HG03469 (cell line): Measurements from ENCODE around the gene C17orf100.

Experiments
- ATAC-seq: cut with Tn5 transposase; IDR thresholded peaks from one replicate; pipeline ENCODE4 v1.9.1; 2021; ENCODE audit warnings: mild to moderate bottlenecking, moderate library complexity, moderate number of reproducible peaks; ENCODE audit not compliant: unreplicated experiment

The C17orf100 gene

GRCh38 chr17:6668219-6668618 is 16.7 kb downstream of the C17orf100 start:
- no peak for ATAC-seq

GRCh38 chr17:6668727-6669425 is 17.3 kb downstream of the C17orf100 start:
- ATAC-seq, result no peak

DNA sequence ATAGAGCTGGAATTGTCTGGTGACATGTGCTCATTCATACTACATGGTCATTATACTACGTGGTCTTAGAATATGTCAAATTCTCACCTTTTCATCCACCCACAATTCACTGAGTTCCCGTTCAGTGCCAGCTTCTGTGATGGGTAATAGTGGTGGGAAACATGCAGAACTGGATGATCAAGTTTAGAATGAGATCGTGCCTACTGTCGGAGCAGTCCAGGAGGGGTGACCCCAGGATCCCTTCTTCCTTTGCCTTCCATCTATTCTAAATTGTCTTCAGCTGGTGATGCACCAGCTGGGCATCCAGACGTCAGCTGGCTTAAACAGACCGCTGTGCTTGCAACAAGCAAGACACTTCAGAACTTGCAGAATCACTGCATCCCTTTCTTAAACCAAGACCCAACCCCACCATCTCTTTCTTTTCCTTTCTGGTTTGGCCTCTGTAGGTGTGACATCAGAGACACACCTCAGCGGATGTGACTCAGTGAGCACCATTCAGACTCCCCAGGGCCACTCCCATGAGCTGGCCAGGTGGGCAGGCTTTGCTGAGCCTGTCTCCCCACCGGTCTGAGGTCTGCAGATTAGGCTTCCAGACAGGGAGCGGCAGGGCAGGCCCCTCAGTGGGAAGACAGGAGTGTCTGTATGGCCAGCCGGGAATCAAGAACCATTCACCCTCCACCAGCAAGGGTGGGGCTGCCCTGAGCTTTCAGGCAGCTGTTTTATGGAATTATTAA is 18.1 kb downstream of the C17orf100 start:
- no peak for ATAC-seq

GRCh38 chr17:6670571-6670970 is 19.0 kb downstream of the C17orf100 start:
- no peak for ATAC-seq

GRCh38 chr17:6670999-6671398 is 19.4 kb downstream of the C17orf100 start:
- no peak for ATAC-seq

- ATAC-seq, result no peak
Measured at GRCh38 chr17:6671431-6671830, 19.9 kb downstream of the C17orf100 start.

DNA sequence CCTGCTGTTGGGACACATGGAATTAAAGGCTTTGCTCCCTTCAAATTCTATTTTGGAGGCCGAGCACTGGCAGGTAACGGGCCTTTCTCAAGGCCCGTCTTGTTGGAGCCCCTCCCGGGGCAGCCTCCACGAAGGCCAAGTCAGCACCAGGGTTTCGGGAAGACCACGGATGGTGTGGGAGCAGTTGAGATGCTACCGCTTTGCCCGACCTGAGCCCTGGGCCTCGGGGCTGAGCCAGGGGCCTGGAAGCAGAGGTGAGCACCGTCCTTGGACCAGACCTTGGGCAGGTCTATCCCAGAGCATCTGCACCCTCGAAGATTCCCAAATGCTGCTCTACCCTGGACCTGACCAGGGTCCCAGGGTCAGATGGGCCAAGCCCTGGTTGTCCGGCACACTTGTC is 23.0 kb downstream of the C17orf100 start:
- ATAC-seq, result no peak

GRCh38 chr17:6675201-6675825 is 23.8 kb downstream of the C17orf100 start:
- no peak for ATAC-seq

DNA sequence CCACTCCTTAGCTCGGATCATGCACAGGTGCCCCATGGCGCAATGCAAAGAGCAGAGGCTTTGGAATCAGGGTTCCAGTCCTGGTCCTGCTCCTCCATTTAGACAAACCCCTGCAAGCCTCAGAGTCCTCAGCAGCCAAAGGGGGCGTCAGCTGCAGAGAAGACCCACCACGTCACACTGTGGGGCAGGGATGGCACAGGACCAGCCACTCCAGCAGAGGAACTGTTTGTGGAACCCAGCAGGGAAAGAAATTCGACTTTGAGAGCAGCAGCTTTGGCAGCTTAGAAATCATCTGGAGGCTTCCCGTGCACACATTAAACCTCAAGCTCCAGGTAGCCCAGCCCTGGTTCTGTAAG is 25.2 kb downstream of the C17orf100 start:
- ATAC-seq, result no peak

DNA sequence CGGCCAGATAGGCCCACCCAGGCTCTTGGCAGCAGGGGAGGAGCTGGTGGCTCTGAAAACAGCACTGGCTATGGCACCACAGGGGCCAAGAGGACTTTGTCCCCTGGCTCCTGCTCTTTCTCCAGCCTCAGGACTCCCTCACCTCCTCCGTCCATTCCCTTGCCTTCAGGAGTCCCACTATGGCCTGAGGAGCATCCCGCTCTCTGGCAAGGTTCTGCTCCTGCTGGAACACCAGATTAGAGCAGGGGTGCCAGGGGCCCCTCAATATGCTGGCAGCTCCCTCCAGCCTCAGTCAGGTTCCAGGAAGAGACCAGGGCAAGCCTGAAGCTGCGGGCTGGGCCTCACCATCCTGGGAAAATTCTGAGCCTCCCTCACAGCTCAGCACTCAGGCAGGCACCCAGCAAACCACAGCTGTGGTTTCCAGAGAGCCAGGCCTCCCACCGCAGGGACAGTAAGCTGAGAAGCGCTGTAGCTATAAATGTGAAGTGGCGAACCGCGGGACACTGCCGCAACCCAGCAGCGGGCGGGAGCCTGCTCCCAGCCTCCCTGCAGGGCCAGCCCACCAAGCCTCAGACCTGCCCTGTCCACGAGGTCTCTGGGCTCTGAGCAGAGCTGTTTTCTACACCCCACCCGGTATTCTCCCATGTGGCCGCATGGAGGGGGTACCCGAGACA is 25.7 kb downstream of the C17orf100 start:
- ATAC-seq, result no peak

GRCh38 chr17:6677946-6678345 is 26.4 kb downstream of the C17orf100 start:
- ATAC-seq, result no peak

DNA sequence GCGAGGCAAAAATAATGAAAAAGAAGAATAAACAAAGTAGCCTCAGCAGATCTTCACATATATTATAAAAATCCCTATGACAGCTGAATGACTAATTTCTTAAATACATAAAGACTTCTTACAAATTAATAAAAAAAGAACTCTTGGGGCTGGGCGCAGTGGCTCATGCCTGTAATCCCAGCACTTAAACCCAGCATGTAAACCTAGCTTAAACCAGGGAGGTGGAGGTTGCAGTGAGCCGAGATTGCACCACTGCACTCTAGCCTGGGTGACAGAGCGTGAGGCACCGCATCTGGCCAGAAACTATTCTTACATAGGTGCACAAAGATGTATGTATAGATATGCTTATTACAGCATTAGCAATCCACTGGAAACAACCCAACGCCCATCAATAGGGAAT is 27.7 kb downstream of the C17orf100 start:
- no peak for ATAC-seq

DNA sequence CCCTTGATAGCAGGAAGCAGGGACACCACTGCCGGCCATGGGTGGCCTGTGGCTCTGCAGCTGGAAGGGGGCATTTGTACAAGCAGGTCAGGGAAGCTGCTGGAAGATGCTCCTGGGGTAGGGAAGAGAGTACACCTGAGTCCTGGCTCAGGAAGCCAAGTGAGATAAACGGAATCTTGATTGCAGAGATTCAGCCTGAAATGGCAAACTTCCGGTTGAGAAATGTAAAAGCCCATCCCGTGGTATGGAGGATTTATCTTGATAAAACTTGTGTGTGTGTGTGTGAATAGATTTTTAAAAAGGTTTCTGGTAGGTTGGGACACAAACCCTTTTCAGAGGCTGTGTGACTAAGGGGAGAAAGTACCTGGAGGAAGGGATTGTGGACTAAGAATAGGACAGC is 29.6 kb downstream of the C17orf100 start:
- no peak for ATAC-seq

DNA sequence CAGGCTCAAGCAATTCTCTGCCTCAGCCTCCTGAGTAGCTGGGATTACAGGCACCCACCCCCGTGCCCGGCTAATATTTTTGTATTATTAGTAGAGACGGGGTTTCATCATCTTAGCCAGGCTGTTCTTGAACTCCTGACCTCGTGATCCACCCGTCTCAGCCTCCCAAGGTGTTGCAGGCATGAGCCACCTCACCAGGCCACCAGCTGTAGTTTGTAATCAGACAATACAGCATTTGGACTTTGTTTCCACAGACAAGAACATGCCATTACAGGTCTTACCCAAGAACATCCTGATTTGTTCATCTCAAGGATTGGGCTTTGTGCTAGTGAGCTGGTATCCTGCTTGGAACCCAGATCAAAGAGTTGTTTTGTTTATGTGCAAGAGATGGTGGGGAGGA is 30.1 kb downstream of the C17orf100 start:
- ATAC-seq, result no peak

DNA sequence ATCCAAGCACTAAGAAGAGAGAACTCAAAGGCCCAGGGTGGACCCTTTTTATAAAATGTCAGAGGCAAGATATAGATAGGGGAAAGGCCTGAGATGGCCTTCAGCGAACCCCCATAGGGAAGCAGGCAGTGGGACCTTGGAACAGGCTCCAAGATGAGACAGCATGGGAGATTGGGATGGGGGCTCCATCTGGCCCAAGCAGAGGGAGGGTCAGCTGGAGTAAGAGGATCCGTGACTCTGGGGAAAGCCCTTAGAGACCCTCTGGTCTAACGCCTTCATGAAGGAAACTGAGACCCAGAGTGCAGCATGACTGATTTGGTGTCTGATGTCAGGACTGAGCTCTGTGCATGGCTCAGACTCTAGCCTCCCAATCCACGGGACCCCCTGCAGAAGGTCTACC is 30.8 kb downstream of the C17orf100 start:
- ATAC-seq, result no peak

- ATAC-seq, result no peak
Measured at GRCh38 chr17:6683081-6683684, 31.6 kb downstream of the C17orf100 start.

DNA sequence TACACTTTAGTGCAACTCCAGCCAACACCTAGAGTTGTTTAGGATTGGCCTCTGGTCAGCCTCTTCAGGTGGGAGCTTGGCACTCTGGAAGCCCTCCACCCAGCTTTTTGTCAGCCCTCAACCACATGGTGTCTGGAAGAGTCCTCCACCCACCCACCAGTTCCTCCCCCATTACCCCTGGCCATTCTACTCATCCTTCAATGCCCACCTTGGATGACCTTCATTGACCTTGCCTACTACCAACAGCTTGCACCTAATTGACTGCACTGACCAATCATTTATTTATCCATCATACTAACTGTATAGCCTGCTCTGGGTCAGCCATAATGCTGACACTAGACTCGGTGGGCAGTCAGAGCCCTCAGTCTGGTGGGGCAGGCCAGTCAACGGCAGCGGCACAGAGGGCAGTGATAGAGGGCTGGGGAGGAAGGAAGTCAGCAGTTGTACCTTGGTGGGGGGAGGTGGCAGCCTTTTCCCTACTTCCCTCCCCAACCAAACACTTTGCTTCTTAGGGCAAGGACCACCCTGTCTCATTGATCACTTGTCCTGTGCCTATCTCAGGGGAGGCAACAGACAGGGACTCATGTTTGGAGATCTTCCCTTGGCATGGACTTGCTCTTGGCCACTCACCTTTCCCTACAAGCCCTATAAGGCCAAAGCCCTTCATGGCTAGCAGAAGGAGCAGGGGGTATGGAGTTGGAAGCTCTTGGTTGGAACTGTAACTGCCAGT is 32.3 kb downstream of the C17orf100 start:
- no peak for ATAC-seq

- no peak for ATAC-seq
Measured at GRCh38 chr17:6684460-6684783, 32.9 kb downstream of the C17orf100 start.

GRCh38 chr17:6684881-6685767 is 33.6 kb downstream of the C17orf100 start:
- ATAC-seq, result no peak

DNA sequence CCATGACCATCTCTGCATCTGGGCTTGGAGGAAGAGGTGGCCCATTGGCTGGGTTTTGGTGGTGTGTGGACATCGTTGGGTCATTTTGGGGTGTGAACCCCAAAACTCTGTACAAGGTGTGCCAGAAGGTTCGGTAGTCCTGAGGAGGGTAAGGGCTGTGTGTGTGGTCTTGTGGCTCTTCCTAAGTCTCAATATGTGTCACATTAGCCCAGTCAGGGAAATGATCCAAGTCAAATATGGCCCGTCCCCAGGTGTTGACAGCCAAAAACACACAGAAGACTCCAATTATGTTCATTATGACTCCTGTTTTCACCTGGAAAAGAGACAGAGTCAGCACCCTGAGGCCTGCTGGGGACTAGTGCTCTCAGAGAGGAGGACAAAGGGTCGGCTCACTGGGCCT is 34.5 kb downstream of the C17orf100 start:
- no peak for ATAC-seq
